ENCODE results near the gene FASTK.

Gene FASTK

GRCh38 chr7:151122796-151123157, 42.2 kb upstream of the FASTK start:
- TF ChIP-seq, protein P1, sequence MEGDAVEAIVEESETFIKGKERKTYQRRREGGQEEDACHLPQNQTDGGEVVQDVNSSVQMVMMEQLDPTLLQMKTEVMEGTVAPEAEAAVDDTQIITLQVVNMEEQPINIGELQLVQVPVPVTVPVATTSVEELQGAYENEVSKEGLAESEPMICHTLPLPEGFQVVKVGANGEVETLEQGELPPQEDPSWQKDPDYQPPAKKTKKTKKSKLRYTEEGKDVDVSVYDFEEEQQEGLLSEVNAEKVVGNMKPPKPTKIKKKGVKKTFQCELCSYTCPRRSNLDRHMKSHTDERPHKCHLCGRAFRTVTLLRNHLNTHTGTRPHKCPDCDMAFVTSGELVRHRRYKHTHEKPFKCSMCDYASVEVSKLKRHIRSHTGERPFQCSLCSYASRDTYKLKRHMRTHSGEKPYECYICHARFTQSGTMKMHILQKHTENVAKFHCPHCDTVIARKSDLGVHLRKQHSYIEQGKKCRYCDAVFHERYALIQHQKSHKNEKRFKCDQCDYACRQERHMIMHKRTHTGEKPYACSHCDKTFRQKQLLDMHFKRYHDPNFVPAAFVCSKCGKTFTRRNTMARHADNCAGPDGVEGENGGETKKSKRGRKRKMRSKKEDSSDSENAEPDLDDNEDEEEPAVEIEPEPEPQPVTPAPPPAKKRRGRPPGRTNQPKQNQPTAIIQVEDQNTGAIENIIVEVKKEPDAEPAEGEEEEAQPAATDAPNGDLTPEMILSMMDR (conservative IDR thresholded peaks at IDR 0.05; ENCODE audit: low read length): no peak
- H3K4me3 ChIP-seq (ENCODE audit: low read length): no peak overlapping the region
- DNase-seq (ENCODE audit: low read depth): no peak

DNA sequence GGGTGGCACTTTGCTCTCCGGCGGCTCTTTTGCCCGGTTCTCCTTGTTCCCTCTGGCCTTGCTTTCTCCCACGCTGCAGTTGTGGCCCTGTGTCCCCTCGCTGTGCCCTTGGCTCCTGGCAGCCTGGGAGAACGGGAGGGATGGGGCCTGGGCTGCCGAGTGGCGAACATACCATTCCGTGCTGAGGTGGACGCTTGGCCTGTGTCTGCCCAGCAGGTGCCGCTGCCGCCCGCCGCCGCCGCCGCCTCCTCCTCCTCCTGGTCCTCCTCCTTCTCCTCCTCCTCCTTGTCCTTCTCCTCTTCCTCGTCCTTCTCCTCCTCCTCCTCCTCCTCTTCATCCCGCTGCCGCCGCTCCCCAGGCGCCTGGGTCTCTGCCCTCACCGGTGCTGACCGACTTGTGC, 41.7 kb upstream of the FASTK start:
- no peak for DNase-seq (ENCODE audit: low read depth)
- H3K4me3 ChIP-seq (ENCODE audit: low read length): no peak overlapping the region
- TF ChIP-seq, protein P1 (conservative IDR thresholded peaks at IDR 0.05; ENCODE audit: low read length): no peak

GRCh38 chr7:151121380-151122170, 41.0 kb upstream of the FASTK start:
- H3K4me3 ChIP-seq (ENCODE audit: low read length): no peak overlapping the region
- no peak for DNase-seq (ENCODE audit: low read depth)
- TF ChIP-seq, protein P1 (conservative IDR thresholded peaks at IDR 0.05; ENCODE audit: low read length): no peak

- no peak overlapping the region for H3K4me3 ChIP-seq (ENCODE audit: low read length)
- TF ChIP-seq, protein P1 (conservative IDR thresholded peaks at IDR 0.05; ENCODE audit: low read length): no peak
- no peak for DNase-seq (ENCODE audit: low read depth)
Measured at GRCh38 chr7:151120896-151121295, 40.3 kb upstream of the FASTK start.

DNA sequence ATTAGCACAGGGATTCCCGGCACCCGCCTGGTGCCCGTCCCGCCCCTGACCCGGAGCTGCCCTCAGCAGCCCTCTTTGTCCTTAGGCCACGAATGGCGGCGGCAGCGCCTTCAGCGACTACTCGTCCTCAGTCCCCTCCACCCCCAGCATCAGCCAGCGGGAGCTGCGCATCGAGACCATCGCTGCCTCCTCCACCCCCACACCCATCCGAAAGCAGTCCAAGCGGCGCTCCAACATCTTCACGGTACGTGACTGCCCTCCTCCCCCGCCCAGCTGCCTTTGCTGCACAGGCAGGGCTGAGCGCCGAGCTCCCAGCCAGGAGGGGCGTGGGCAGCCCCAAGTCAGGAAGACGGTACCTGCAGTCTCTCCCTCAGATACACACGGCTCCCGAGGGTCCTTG, 39.3 kb upstream of the FASTK start:
- TF ChIP-seq, protein P1 (conservative IDR thresholded peaks at IDR 0.05; ENCODE audit: low read length): no peak
- DNase-seq (ENCODE audit: low read depth): no peak
- H3K4me3 ChIP-seq (ENCODE audit: low read length): no peak overlapping the region

GRCh38 chr7:151119055-151119415, 38.4 kb upstream of the FASTK start:
- H3K4me3 ChIP-seq (ENCODE audit: low read length): no peak overlapping the region
- TF ChIP-seq, protein P1 (conservative IDR thresholded peaks at IDR 0.05; ENCODE audit: low read length): no peak
- no peak for DNase-seq (ENCODE audit: low read depth)

All from AG10803 (cell line).